Raji (cell line): ENCODE results near the gene CTSH.

ENCODE experiments used
- POLR2A ChIP-seq: IDR thresholded peaks from 2 replicates; pipeline ENCODE4 v1.6.1; 2011; ENCODE audit warnings: low read depth, low read length, control low read depth; ENCODE audit not compliant: insufficient read depth

Gene CTSH, protein sequence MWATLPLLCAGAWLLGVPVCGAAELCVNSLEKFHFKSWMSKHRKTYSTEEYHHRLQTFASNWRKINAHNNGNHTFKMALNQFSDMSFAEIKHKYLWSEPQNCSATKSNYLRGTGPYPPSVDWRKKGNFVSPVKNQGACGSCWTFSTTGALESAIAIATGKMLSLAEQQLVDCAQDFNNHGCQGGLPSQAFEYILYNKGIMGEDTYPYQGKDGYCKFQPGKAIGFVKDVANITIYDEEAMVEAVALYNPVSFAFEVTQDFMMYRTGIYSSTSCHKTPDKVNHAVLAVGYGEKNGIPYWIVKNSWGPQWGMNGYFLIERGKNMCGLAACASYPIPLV

DNA sequence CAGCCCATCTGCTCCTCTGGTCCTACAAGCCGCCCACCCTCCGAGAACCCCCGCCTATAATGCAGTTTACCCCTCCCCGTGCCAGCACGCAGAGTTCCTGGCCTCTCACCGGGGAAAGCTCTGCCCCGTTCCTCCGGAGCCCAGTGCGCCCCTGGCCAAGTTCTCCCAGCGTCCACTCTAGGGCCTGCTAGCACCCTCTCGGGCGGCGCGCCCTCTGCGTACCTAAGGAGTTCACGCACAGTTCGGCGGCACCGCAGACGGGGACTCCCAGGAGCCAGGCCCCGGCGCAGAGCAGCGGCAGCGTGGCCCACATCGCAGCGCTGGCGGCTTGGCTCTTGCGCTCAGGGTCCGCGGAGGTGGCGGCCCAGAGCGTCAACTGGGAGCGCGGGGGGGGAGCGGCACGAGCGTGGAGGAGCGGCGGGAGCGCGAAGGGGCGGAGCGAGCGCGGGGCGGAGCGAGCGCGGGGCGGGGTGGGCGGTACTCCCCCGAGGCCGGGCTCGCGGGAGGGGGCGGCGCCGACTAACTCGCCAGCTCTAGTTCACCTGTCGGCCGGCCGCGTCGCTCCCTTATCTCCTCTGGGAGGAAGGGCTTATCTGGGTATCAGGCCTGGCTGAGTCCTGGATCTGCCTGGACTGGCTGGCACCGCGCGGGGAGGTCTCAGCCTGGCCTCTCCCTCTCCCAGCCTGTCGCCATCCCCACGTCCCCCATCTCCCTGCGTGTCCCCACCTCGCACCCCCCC lies at the start of gene CTSH:
TSS of gene CTSH (minus strand) at position 378 of the 739 bp plus-strand sequence. CDS start at position 313, 65 bp downstream.
- TF ChIP-seq POLR2A, result peak; percentile 88

DNA sequence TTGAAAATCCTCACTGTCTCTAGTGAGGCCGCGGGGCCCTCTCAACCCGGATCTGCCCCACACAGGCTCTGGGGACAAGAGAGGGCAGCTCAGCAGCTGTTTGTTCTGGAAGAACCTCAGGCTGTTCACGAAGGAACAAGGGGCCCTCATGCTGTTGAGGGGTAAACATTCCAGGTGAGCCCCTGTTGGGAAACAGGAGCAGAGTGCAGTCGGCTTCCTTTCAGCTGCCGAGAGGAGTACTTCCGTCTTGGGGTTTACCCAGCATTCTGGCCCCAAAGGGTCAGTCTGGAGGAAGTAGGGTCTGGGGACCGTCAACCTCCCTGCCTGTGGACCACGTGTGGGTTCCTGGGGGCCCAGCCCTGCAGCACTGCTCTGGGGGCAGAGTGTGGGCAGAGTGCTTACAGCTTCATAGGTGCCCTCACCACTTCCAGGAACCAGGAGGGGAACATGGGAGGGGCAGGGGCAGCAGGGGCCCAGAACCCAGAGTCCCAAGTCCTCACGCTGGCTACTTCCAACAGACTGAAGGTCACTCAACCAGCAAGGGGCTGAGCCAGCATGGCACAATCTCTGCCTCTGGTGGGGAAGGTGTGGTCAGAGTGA lies 49.2 kb upstream of the CTSH start:
- no peak for TF ChIP-seq POLR2A

DNA sequence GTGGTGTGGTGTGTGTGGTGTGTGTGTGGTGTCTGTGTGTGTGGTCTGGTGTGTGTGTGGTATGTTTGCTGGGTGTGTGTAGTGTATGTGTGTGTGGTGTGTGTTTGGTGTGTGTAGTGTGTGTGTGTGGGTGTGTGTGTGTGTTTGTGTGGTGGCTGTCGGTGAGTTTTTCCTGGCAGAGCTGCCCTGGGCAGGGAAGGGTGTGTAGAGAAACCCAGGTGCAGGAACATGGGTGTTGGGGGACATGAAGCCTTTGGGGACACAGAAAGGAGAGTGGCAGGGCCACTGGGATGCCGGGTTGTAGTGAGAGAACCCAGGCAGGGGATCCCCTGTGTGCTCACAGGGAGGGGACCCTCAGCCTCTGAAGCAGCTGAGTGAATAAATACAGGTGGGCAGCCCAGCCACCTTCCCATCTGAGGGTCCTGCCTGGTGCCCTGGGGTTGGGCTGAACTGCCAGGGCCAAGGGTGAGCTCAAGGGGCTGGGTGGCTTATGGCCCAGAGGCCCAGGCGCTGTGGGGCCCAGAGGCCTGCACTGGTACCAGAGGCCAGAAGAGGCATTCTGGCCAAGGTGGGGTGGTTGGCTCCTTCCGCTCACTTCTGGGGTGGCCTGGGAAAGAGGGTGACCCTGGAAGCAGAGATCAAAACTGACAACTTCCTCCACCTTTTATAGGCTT lies 48.5 kb upstream of the CTSH start:
- no peak for TF ChIP-seq POLR2A

DNA sequence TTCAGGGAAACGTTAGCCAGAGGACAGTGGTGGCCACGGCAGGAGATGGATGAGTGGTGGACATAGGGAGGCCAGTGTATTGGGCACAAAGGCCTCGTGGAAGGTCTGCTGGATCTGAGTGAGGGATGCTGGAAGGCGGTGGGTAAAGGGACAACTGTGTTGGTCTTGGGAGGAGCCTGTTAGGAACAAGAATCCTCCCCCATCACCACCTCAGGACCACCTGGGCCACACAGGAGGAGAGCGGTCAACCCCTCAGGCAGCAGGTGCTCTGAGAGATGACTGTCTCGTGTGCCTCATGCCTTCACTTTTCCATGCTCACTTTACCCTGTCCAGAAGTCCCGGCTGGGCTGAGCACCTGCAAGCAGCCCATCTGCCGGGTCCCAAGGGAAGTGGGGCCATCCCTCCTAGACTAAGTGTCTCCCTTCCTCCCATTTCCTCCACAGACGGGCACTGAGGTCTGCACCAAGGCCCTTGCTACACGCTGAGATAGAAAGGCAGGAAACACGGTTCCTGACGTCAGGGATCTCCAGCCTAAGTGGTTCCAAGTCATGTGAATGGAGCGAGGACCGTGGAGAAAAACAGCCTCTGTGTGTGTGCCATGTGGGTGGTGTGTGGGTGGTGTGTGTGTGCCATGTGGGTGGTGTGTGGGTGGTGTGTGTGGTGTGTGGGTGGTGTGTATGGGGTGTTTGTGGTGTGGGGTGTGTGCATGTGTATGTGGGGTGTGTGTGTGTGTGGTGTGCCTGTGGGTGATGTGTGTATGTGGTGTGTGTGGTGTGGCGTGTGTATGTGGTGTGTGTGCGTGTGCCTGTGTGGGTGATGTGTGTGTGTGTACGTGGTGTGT lies 47.8 kb upstream of the CTSH start:
- no peak for TF ChIP-seq POLR2A

DNA sequence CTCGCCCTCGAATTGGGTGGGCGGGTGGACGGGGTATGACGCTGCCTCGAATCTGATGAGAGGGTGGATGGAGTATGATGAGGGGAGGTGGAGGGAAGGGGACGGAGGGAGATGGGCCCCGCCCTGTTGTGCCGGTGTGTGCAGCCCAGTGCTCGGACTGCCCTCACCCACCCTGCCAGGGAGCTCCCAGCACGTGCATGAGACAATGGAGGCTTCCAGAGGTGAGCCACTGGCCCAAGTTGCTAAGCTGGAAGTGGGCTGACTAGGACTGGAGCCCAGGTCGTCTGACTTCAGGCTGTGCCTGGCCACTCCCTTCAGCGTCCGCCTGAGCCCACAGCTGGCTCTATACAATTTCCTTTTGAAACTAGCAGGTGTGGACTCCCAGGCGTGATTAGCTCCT lies 47.0 kb upstream of the CTSH start:
- TF ChIP-seq POLR2A, result no peak

DNA sequence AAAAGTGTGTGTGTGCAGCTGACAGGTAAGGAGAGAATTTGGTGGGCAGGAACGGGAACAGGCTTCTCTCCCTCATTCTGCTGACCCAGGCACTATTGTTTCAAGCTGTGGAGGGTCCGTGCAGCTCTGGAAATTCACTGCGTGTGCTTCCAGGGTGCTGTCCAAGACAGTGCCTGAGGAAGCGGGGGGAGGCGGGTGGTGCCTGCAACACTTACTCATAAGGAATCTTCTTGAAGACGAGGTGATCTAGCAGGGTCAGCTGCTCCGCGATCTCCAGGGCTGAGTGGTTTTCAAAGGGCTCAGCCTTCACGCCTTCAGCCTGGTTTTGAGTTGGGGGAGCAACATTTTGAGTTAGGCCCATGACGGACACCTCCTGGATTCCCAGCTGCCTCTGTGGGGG lies 46.6 kb upstream of the CTSH start:
- TF ChIP-seq POLR2A, result no peak

DNA sequence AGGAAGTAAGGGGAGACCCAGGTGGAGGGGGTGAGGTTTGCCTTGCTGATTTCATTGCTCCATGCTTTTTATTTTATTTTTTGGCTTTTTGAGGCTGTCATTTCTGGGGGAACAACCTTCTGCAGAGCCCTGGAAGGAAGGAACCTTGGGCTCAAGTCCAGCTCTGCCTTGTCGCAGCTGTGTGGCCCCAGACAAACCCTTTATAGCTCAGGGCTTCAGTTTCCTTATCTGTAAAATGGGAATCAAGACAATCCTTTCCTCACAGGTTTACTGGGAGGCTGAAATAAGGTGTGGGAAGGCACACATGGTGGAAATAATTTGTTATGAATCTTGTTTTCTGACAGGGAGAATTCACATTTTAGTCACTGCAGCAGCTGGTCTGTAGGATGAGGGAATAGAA lies 45.4 kb upstream of the CTSH start:
- TF ChIP-seq POLR2A, result no peak

DNA sequence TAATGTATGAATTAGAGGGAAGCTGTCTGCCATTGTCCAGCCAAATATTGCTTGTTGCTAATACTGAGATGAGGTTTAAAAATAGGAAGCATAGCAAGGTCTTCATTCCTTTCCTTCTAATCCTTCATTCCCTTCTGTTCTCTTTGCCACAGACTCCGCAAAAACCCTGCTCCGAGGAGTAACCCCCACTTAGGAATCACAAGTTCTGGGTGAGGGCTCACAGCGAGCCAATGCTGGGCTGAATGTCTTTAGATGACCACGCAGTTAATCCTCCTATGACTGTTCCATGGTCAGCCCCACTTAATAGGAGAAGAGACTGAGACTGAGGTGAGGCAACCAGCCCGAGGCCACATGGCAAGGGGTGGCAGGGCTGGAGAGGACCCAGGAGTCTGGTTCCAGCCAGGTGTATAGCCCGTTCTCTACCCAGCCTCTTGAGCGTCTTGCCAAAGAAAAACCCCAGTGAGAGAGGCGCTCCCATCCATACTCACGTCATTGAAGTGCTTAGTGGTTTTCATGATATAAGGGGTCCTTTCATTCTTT lies 44.9 kb upstream of the CTSH start:
- no peak for TF ChIP-seq POLR2A

DNA sequence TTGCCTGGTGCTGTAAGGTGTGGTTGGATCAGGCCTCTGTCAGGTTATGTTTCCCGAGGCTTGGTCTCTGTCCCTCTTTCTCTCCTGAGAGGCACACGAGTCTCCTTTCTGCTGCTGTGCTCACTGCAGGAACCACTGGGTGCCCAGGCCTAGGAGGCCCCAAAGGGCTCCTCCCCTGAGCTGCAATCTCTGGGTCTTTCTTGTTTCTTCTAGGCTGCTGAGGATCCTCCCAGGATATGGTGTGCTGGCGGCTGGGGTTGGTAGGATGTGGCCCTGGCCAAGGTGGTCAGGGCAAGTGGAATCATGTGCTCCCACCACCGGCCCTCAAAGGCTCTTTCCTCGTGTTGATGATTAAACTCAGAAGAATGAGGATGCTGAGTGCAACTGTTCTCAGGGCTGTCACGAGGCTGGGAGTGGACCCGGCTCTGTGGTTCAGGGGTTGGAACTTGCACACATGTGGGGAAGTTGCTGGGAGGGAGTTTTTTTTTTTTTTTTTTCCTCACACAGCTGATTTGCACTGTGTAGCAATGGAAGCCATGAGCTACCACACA lies 43.6 kb upstream of the CTSH start:
- TF ChIP-seq POLR2A, result no peak

DNA sequence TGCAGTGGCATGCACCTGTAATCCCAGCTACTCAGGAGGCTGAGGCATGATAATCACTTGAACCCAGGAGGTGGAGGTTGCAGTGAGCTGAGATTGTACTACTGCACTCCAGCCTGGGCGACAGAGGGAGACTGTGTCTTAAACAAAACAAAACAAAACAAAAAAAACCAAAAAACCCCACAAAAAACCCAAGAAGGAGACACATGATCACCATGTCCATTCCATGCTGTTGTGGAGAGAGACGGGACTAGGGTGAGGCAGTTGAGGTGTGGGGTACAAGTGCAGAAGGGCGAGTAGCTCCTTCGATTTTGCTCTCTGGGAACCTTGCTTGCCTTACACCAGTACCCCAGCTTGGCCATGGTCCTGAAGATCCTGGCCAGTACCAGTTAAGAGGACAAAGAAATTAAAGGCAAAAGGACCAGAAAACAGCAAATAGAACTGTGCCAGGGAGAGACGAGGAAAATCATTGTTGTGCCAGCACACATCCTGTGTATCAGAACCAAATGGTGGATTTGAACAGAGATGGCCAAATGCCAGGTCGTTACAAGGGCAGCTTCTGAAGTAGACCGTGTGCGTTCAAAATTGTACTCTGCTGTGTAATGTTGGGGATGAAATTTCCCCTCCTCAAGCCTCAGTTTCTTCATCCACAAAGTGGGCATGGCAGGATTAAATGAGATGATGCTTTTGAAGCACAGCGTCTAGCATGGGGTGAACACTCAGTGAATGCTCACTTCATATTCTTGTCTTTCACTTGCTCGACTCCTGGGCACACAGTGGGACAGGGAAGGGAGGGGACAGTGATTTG lies 42.9 kb upstream of the CTSH start:
- no peak for TF ChIP-seq POLR2A

DNA sequence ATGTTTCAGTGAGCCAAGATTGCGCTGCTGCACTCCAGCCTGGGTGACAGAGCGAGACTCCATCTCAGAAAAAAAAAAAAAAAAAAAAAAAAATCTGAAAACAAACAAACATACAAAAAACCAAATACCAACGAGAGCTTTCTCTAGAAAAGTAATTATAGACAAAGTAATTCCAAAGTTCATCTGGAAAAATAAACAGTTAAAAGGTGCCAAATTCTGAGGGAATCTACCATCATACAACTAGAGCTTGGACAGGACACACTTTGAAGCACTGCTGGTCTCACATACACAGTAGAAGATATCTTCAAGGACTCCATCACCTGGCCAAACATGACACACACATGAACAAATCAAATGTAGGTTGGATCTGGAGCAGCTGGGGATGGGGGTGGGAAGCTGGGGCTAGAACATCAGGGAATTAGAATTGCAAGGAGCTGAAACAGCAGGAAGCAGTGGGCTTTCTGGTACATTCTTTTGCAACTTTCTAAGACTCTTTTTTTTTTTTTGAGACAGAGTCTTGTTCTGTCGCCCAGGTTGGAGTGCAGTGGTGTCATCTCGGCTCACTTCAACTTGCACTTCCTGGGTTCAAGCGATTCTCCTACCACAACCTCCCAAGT lies 41.1 kb upstream of the CTSH start:
- no peak for TF ChIP-seq POLR2A

DNA sequence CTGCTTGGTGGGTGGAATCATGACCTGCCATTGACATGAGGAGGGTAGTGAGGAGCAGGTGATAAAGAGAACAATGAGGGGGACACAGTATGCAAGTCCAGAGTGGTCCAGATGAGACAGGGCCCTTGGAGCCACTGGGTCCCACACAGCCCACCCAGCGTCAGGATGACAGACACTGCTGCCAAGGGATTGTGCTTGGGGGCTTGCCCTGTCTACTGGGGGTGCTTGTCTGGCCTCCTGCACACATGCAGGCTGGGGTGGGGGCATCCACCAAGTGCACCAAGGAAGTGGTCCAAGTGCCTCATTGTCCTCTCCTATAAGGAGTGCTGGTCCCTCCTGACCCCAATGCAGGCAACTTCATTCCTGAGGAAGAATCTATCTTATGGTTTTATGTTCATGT lies 39.2 kb upstream of the CTSH start:
- TF ChIP-seq POLR2A, result no peak

DNA sequence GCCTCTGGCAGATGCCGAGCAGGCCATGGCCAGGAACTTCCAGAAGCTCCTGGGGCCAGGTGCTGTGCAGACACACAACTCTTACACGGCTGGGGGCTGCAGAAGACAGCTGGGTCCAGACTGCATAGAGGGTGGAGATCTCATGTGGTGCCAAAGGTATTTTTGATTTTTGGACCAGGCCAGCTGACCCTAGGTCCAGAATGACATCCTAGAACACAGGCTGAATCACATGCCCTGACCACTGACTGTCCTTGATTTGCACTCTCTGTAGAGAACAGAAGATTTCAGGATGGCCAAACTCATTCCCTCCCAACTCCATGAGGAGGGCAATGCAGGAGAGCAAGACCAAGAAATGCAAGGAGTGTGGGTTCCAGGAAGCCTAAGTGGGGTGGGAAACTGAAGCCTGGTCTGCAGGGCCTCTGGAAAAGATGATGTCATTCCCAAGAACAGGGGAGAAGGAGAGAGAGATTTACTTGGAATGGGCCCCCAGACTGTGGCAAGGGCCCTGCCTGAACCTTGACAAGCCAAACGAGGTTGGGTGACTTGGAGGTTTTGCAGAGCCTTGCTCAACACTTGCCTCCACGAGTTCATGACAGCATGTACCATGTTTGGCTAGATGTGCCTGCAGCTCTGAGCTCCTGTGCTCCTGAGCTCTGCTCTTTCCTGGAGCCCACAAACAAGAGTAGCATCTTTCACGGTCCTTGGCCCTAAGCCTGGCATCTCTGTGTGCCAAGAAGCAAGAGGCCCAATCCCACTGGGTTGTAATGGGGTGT lies 38.5 kb upstream of the CTSH start:
- TF ChIP-seq POLR2A, result no peak

DNA sequence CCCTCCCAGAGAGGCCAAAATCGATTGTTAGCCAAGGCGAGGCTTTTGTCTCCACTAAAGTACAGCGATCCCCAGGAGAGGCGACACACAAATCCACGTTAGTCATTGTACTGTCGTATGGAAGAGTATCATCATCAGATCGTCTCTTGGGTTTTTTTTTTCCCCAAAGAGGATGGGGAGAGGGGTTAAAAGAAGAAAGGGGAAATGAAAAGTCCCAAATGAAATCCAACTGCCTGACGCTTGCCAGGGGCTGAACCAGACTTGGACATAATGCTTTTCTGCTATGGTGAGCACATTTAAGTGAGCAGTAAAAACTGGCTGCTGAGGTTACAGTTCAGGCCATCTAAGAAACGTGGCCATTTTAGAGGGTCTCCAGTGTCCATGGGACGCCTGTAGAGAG lies 37.9 kb upstream of the CTSH start:
- TF ChIP-seq POLR2A, result no peak
